Fibroblast of pulmonary artery (primary cell): ENCODE results near the gene ZNF362.

ENCODE experiments used
- DNase-seq: peaks from one replicate; pipeline ENCODE4 v3.0.0-alpha.2; 2010; ENCODE audit warnings: low read depth
- H3K4me3 ChIP-seq: replicated peaks from 2 replicates; pipeline ENCODE4 v1.5.1; 2011; ENCODE audit warnings: low read depth, mild to moderate bottlenecking, control low read depth, low read length, moderate library complexity
- TF ChIP-seq, protein P1 (sequence below): IDR thresholded peaks from 2 replicates; pipeline ENCODE4 v1.5.1; 2011; ENCODE audit warnings: mild to moderate bottlenecking, control low read depth, low read length, inconsistent platforms; ENCODE audit errors: missing control alignments

The ZNF362 gene

DNA sequence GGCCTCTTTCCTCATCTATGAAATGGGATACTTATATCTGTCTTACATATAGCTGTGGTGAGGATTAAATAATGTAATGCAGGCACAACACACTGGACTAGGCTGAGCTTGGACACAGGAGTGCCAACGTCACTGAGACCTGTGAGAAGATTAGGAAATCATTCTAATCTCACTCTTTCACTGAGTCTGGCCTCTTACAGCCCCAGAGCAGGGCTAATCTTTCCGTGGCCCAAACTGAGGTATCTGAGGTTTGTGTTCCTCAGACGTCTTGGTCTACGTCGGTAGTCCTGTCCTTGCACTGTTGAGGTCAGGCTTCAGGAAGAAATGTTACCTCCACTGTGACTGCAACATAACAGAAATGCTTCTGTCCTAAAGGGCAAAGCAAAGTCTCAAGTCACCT lies 87.2 kb downstream of the ZNF362 start:
- TF ChIP-seq, protein P1, sequence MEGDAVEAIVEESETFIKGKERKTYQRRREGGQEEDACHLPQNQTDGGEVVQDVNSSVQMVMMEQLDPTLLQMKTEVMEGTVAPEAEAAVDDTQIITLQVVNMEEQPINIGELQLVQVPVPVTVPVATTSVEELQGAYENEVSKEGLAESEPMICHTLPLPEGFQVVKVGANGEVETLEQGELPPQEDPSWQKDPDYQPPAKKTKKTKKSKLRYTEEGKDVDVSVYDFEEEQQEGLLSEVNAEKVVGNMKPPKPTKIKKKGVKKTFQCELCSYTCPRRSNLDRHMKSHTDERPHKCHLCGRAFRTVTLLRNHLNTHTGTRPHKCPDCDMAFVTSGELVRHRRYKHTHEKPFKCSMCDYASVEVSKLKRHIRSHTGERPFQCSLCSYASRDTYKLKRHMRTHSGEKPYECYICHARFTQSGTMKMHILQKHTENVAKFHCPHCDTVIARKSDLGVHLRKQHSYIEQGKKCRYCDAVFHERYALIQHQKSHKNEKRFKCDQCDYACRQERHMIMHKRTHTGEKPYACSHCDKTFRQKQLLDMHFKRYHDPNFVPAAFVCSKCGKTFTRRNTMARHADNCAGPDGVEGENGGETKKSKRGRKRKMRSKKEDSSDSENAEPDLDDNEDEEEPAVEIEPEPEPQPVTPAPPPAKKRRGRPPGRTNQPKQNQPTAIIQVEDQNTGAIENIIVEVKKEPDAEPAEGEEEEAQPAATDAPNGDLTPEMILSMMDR = no peak
- H3K4me3 ChIP-seq = no peak overlapping the region
- DNase-seq = peak; percentile 70

DNA sequence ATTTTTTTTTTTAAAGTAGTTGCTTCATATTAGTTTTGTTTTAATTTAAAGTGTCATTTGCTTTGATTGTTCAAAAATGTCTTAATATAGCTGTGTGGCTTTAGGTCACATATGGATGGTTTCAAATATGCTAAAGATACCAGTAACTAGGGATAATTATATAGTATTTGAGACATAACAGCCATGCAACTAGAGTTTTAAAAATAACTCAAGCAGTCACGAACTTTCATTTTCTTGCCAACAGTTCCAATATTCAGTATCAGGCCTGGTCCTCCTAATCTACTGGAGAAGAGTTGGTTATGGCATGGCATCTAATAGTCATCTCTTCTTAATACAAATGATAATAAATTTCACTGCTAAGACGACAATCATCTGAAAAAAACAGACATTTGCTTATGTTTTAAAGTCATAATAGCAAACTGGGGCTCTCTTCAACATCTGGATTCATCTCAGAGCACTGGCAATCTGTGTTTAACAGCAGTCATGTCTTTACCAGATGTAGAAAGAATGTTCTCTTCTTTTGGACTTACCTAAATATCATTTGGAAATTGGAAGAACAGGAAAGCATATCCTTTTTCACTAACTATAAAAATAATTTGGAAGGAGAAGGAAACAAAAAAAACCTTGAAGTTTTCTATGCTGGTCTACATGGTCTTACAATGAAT lies 88.7 kb downstream of the ZNF362 start:
- no peak for DNase-seq
- TF ChIP-seq, protein P1 = no peak
- H3K4me3 ChIP-seq = peak overlapping the region; percentile 93

DNA sequence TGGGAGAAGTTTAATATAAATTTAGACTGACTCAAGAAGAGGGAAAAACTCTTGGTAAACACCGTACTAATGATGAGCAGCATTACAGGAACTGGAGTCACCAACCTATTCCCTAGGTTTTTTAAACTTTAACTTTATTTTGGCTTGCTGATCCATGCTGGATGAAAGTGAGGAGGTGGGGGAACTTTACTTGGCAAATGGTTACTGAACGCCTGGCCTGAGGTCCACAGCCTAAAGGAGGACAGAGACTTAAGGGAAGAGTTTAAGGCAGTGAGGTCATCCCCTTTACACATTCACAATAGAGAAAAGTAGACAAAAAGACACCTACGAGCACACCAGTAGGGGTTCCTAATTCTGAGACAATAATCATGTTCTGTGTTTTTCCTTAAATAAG lies 90.2 kb downstream of the ZNF362 start:
- peak overlapping the region; percentile 93 for H3K4me3 ChIP-seq
- TF ChIP-seq, protein P1 = no peak
- DNase-seq = no peak

DNA sequence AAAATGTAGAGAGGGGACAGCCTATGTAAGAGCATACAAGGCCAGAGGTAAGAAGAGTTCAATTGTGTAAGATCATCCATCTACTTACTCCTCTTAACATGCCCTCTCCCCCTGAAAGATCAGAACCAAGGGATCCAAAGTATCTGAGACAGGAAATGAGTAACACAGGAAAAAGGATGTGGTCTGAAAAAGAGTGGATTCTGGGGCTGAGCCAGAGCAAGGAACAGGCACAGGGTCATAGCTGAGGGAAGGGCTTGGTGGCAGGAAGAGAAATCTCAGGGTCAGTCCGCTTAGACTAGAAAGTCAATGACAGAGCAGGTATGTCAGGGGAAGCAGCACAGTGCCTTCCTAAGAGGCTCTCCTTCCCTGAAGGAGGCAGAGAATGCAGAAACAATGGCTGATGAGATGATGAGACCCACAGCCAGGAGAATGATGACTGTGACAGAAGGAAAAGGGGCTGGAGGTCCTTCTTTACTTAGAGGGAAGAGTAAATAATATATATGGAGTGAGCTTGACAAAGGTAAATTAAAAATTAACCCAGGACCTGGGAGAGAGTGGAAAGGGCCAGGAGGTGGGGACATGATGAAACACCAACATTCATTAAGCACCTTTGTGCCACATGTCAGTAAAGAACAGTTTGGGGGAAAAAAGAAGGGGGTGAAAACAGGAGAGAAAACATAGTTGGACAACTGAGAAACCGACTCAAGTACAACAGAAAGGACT lies 90.8 kb downstream of the ZNF362 start:
- TF ChIP-seq, protein P1 = no peak
- DNase-seq = peak; percentile 93
- peak overlapping the region; percentile 93 for H3K4me3 ChIP-seq

DNA sequence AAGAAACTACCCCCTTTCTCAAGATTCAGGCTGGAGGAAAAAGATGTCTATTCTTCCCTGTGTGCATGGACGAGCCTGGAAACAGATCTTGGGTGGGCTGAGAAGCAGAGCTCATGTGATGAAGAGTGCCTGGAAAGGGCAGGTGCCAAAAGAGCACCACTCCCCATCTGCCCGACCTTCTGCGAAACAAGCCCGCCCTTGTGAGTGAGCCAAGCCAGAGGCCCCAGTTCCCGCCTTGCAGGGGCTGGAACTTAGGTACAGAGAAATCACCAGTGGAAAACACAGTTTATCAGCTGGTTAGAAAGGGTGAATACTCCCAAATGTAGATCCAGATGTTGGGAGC lies 91.3 kb downstream of the ZNF362 start:
- peak; percentile 68 for DNase-seq
- TF ChIP-seq, protein P1 = no peak
- peak overlapping the region; percentile 93 for H3K4me3 ChIP-seq

DNA sequence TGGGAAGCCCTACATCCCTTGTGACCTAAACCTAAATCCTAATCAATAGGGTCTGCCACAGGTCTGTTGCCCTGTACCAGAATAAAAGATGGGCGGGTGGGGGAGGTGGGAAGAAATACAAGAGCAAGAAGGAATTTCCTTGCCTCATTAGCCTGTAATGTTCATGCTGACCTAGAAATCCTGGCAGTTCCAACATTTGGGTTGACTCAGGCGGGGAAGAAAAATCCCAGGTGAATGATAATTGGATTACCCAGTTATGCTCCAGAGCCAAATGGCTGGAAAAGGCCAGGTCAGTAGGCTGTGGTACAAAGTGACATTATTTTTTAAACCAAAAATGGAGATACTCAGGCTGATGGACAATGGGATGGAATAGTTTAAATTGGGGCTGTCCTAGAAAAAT lies 91.9 kb downstream of the ZNF362 start:
- DNase-seq = peak; percentile 46
- peak overlapping the region; percentile 93 for H3K4me3 ChIP-seq
- TF ChIP-seq, protein P1 = no peak
